CD14-positive monocyte (primary cell): ENCODE data around the gene CEP72. TPM values are rescaled to one million over a fixed set of nuclear protein-coding genes. Genes with fewer than 3 reads are reported as not detected.

ENCODE experiments used
- DNase-seq, 3 donors: peaks; one replicate each; pipeline ENCODE4 v3.0.0-alpha.2; 2011 to 2022
- H2AFZ ChIP-seq: 2 replicates; pipeline ENCODE4 v1.6.0; 2012; ENCODE audit warnings: mild to moderate bottlenecking, low read depth, low read length, inconsistent platforms; ENCODE audit not compliant: insufficient read depth, poor library complexity, severe bottlenecking
- H3K27ac ChIP-seq, 2 donors: 1 replicate in 1 of 2; 2 replicates in 1 of 2; pipeline ENCODE4 v1.5.1; 2012 to 2013; ENCODE audit warnings: low read length in 2 of 2, control low read depth in 1 of 2, inconsistent platforms in 1 of 2, low read depth in 1 of 2, mild to moderate bottlenecking in 1 of 2
- H3K27me3 ChIP-seq, 2 donors: one replicate each; pipeline versions ENCODE4 v1.6.0 to v1.6.1; 2011 to 2013; ENCODE audit warnings: low read length in 2 of 2; ENCODE audit not compliant: control insufficient read depth in 2 of 2, insufficient read depth in 2 of 2
- H3K36me3 ChIP-seq, 2 donors: replicated peaks in 1 of 2; 1 replicate in 1 of 2; 2 replicates in 1 of 2; pipeline versions ENCODE4 v1.5.1 to v1.6.1; 2012 to 2013; ENCODE audit warnings: low read length in 2 of 2, control low read depth in 1 of 2, inconsistent platforms in 1 of 2, mild to moderate bottlenecking in 1 of 2; ENCODE audit not compliant: insufficient read depth in 2 of 2, control insufficient read depth in 1 of 2
- H3K4me1 ChIP-seq, 2 donors: 1 replicate in 1 of 2; 2 replicates in 1 of 2; pipeline versions ENCODE4 v1.5.1 to v1.6.1; 2012 to 2013; ENCODE audit warnings: low read length in 2 of 2, control low read depth in 1 of 2, inconsistent platforms in 1 of 2, mild to moderate bottlenecking in 1 of 2, moderate library complexity in 1 of 2; ENCODE audit not compliant: insufficient read depth in 2 of 2, control insufficient read depth in 1 of 2
- H3K4me2 ChIP-seq: replicated peaks from 2 replicates; pipeline ENCODE3; 2012; ENCODE audit warnings: low read length, moderate library complexity, mild to moderate bottlenecking; ENCODE audit not compliant: poor library complexity, severe bottlenecking; ENCODE audit errors: extremely low read depth
- H3K4me3 ChIP-seq, 3 experiments: fragments of 200-600 bp in 1 of 3; sonication (generic) in 1 of 3; replicated peaks in 1 of 3; 1 replicate in 2 of 3; 2 replicates in 1 of 3; pipeline ENCODE4 v1.5.1; 2011 to 2013; ENCODE audit warnings: low read length in 3 of 3, mild to moderate bottlenecking in 3 of 3, control low read depth in 2 of 3, low read depth in 2 of 3, inconsistent platforms in 1 of 3, moderate library complexity in 1 of 3
- H3K79me2 ChIP-seq: 2 replicates; pipeline ENCODE4 v1.6.0; 2012; ENCODE audit warnings: mild to moderate bottlenecking, control low read depth, inconsistent platforms, low read length, moderate library complexity; ENCODE audit not compliant: insufficient read depth
- H3K9ac ChIP-seq: 2 replicates; pipeline ENCODE4 v1.6.0; 2017; ENCODE audit warnings: low read length, mild to moderate bottlenecking; ENCODE audit not compliant: insufficient read depth, poor library complexity, severe bottlenecking
- H3K9me3 ChIP-seq, 2 donors: replicated peaks in 1 of 2; 1 replicate in 1 of 2; 2 replicates in 1 of 2; pipeline versions ENCODE4 v1.5.1 to v1.6.1; 2012 to 2013; ENCODE audit warnings: low read length in 2 of 2, control low read depth in 1 of 2; ENCODE audit not compliant: control insufficient read depth in 1 of 2, insufficient read depth in 1 of 2
- H4K20me1 ChIP-seq: 2 replicates; pipeline ENCODE4 v1.6.0; 2012; ENCODE audit warnings: mild to moderate bottlenecking, low read length, control low read depth, moderate library complexity; ENCODE audit not compliant: insufficient read depth
- H3K27ac Mint-ChIP-seq, 7 donors: one replicate each; pipeline ENCODE4 v1.8.0; 2020; ENCODE audit warnings: mild to moderate bottlenecking in 7 of 7, mixed read lengths in 7 of 7, moderate library complexity in 6 of 7, inconsistent platforms in 2 of 7
- H3K27me3 Mint-ChIP-seq, 3 donors: one replicate each; pipeline ENCODE4 v1.8.0; 2021 to 2022; ENCODE audit warnings: low read depth in 3 of 3, mild to moderate bottlenecking in 3 of 3, mixed read lengths in 3 of 3, moderate library complexity in 3 of 3, inconsistent platforms in 1 of 3
- H3K36me3 Mint-ChIP-seq, 2 donors: one replicate each; pipeline ENCODE4 v1.8.0; 2020; ENCODE audit warnings: mixed read lengths in 2 of 2, inconsistent platforms in 1 of 2, mild to moderate bottlenecking in 1 of 2
- H3K4me1 Mint-ChIP-seq: one replicate; pipeline ENCODE4 v1.8.0; 2020; ENCODE audit warnings: mild to moderate bottlenecking, mixed read lengths
- H3K4me3 Mint-ChIP-seq, 2 donors: one replicate each; pipeline ENCODE4 v1.8.0; 2020; ENCODE audit warnings: mild to moderate bottlenecking in 2 of 2, mixed read lengths in 2 of 2, moderate library complexity in 1 of 2
- H3K9me3 Mint-ChIP-seq, 7 donors: one replicate each; pipeline ENCODE4 v1.8.0; 2020 to 2022; ENCODE audit warnings: mixed read lengths in 7 of 7, mild to moderate bottlenecking in 6 of 7, moderate library complexity in 6 of 7, inconsistent platforms in 2 of 7
- CTCF ChIP-seq: fragments of 200-600 bp; IDR thresholded peaks from one replicate; pipeline ENCODE4 v1.8.0; 2022; ENCODE audit warnings: antibody characterized with exemption, mild to moderate bottlenecking
- WGBS: methylation state at CpG from one replicate; pipeline ENCODE4 v1.1.5; 2013; ENCODE audit warnings: missing lambda C conversion rate; ENCODE audit not compliant: insufficient coverage; 5-methylcytosine and 5-hydroxymethylcytosine counted together
- intact Hi-C, 2 donors: fragments of 100-400 bp; cut with micrococcal nuclease; formaldehyde crosslinking; loops; one replicate each; pipeline versions ENCODE4 v1.15.0 to v1.15.1; 2023
- polyA plus RNA-seq, 3 donors: library from polyadenylated mRNA; depleted of rRNA in 1 of 3; unstranded in 2 of 3; stranded (reverse) in 1 of 3; fragments of 300-500 nt in 2 of 3; fragments of >200 nt in 1 of 3; fragmentation: Illumina TruSeq in 2 of 3; gene quantifications; 1 replicate in 2 of 3; 2 replicates in 1 of 3; pipeline ENCODE4 v1.2.3, GENCODE V29; 2012 to 2021

CEP72 gene
- polyA plus RNA-seq, 3 donors = 0.13 to 2.1 (median 0.24) TPM

- Histone ChIP-seq H3K27ac (no peak overlapping the region), H3K4me1 (no peaks in the 10 kb centered on the region), H3K79me2 (no peaks in the 10 kb centered on the region), H2AFZ (no peak overlapping the region), H3K27me3 (peaks cover 3 to 9% of the 10 kb centered on the region in 2 donors), H3K9ac (no peak overlapping the region), H3K36me3 (no peaks in the 10 kb centered on the region), H3K4me2 (no peak overlapping the region), H3K9me3 (peaks cover 5 to 11% of the 10 kb centered on the region in 2 donors), H4K20me1 (no peaks in the 10 kb centered on the region), H3K4me3 (no peak overlapping the region)
- WGBS = 100% methylated on average over 1 of the region's 1 CpG
- Mint-ChIP-seq H3K4me1 (peaks cover 4% of the 10 kb centered on the region), H3K36me3 (no peaks in the 10 kb centered on the region), H3K9me3 (peaks cover 5 to 23% (median 17%) of the 10 kb centered on the region in 7 donors), H3K27me3 (peaks cover 16 to 56% (median 22%) of the 10 kb centered on the region in 3 donors), H3K4me3 (no peak overlapping the region), H3K27ac (peak overlapping the region in 1 of 7 donors; percentile 17)
- DNase-seq = no peak
- TF ChIP-seq CTCF = no peak
- intact Hi-C loops = no loop called here
These were observed 22.6 kb upstream of the CEP72 start for GRCh38 chr5:589588-589987.

- H3K4me3 Mint-ChIP-seq = no peak overlapping the region
- H4K20me1 ChIP-seq = no peaks in the 10 kb centered on the region
- H3K27me3 Mint-ChIP-seq = peaks cover 19 to 58% (median 25%) of the 10 kb centered on the region in 3 donors
- H3K27ac ChIP-seq = no peak overlapping the region
- H3K27ac Mint-ChIP-seq = no peak overlapping the region
- H3K27me3 ChIP-seq = peaks cover 4 to 12% of the 10 kb centered on the region in 2 donors
- peaks cover 5 to 23% (median 17%) of the 10 kb centered on the region in 7 donors for H3K9me3 Mint-ChIP-seq
- no peak overlapping the region for H2AFZ ChIP-seq
- intact Hi-C loops = no loop called here
- H3K9me3 ChIP-seq = peaks cover 5 to 11% of the 10 kb centered on the region in 2 donors
- H3K9ac ChIP-seq = no peak overlapping the region
- H3K4me3 ChIP-seq = no peak overlapping the region
- TF ChIP-seq CTCF = no peak
- H3K4me1 ChIP-seq = no peaks in the 10 kb centered on the region
- no peak overlapping the region for H3K4me2 ChIP-seq
- DNase-seq = no peak
- H3K36me3 Mint-ChIP-seq = no peaks in the 10 kb centered on the region
- H3K4me1 Mint-ChIP-seq = peaks cover 4% of the 10 kb centered on the region
- H3K79me2 ChIP-seq = no peaks in the 10 kb centered on the region
- H3K36me3 ChIP-seq = no peaks in the 10 kb centered on the region
These were observed 21.8 kb upstream of the CEP72 start for GRCh38 chr5:590346-590745.
